Cerebellar cortex (tissue), 1 donor: ENCODE results near the gene PPP2R3A.
"Not testable (repeated sequence)": the region's sequence is repeated elsewhere in the genome, so short reads cannot be mapped to it uniquely, and the experiment has no call there.

Experiments used
- DNase-seq: peaks from one replicate; pipeline ENCODE4 v3.0.0-alpha.2; 2015; ENCODE audit warnings: low spot score

Gene PPP2R3A

GRCh38 chr3:136152963-136153362 lies 187.4 kb downstream of the PPP2R3A start:
- DNase-seq: no peak

- no peak for DNase-seq
These were observed 196.0 kb downstream of the PPP2R3A start for GRCh38 chr3:136161516-136161915.

GRCh38 chr3:136162322-136162721 lies 196.8 kb downstream of the PPP2R3A start:
- DNase-seq: no peak

- not testable (repeated sequence) for DNase-seq
These were observed 198.1 kb downstream of the PPP2R3A start for GRCh38 chr3:136163607-136164006.

DNA sequence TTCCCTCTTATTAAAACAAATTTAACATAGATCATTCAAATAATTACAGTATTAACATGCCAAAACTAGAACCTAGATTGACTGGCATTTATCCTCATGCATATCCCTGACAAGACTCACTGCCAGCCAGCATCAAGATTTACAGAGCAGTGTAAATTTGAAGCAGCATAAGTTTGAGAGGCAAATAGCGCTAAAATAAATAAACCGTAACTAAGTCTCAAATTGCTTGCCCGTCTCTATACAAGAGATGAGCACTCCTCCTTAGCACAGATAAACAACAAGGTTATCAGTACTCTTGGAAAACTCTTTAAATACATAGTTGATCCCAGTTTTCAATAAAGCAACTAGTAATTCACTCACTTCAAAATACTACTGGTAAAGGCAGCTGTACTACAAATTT lies 201.0 kb downstream of the PPP2R3A start:
- DNase-seq: no peak

DNA sequence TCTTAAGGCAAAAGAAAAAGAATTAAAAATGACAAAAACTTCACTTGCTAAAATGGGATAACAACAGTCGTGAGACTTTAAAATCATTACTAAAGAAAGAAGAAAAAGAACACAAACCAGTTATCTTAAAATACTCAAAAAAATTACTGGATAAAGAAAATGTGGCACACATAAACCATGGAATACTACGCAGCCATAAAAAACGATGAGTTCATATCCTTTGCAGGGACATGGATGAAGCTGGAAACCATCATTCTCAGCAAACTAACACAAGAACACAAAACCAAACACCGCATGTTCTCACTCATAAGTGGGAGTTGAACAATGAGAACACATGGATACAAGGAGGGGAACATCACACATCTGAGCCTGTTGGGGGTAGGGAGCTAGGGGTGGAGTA lies 202.7 kb downstream of the PPP2R3A start:
- DNase-seq: not testable (repeated sequence)

- DNase-seq: no peak
These were observed 205.6 kb downstream of the PPP2R3A start for GRCh38 chr3:136171097-136171542.

- no peak for DNase-seq
These were observed 208.5 kb downstream of the PPP2R3A start for GRCh38 chr3:136173939-136174490.

GRCh38 chr3:136177876-136178275 lies 212.3 kb downstream of the PPP2R3A start:
- DNase-seq: no peak

- DNase-seq: no peak
These were observed 216.2 kb downstream of the PPP2R3A start for GRCh38 chr3:136181741-136182140.

DNA sequence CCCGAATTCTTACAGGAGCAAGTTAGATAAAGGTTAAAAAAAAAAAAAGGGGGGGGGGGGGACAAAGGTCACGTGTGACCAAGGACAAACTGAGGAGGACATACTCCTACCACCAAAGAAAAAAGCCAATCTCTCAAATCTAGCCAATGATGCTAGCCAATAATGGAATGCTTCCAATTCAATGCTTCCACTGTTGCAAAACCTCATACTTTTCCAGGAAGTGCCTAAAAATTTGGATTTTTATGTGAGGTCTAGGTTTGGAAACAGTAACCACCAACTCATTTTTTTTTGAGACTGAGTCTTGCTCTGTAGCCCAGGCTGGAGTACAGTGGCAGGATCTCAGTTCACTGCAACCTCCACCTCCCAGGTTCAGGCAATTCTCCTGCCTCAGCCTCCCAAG lies 219.2 kb downstream of the PPP2R3A start:
- DNase-seq: no peak

GRCh38 chr3:136186344-136186743 lies 220.8 kb downstream of the PPP2R3A start:
- DNase-seq: no peak

DNA sequence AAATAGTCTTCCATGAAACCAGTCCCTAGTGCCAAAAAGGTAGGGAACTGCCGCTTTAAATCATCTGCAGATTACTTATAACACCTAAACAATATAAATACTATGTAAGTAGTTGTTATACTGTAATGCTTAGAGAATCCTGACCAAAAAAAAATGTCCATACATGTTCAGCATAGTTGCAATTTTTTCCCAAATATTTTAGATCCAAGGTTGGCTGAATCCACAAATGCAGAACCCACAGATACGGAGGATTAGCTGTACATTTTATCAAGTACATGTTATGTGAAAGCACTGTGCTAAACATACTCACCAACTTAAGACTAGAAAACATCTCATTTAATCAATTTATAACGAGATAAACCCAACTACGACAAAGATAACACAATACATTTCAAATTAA lies 221.3 kb downstream of the PPP2R3A start:
- DNase-seq: no peak

DNA sequence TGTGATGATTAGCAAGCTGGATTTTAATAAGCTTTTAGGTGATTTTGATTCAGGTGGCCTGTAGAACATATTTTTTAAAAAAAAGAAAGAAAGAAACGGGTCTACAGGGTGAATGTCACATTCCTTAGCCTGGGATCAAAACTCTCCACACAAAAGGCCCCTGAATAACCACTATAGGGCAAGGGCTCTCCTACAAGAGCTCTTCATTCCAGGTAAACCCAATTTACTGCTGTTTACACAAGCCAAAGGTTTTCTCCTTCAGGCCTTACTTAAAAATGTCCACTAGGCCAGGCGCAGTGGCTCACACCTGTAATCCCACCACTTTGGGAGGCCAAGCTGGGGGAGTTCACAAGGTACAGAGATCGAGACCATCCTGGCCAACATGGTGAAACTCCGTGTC lies 222.3 kb downstream of the PPP2R3A start:
- no peak for DNase-seq

DNA sequence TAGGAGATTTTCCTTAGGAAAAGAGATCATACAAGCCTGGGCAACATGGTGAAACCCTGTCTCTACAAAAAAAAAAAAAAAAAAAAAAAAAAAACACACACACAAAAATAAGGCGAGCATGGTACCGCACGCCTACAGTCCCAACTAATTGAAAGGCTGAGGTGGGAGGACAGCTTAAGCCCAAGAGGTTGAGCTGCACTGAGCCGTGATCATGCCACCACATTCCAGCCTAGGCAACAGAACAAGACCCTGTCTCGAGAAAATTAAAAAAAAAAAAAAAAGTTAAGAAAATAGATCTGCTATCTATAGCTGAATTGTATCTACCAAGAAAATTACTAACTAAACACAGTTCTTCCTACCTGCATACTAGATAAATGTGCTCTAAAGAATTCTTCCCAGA lies 223.5 kb downstream of the PPP2R3A start:
- no peak for DNase-seq

- no peak for DNase-seq
These were observed 224.5 kb downstream of the PPP2R3A start for GRCh38 chr3:136189859-136190617.

- not testable (repeated sequence) for DNase-seq
These were observed 226.7 kb downstream of the PPP2R3A start for GRCh38 chr3:136192195-136192594.

DNA sequence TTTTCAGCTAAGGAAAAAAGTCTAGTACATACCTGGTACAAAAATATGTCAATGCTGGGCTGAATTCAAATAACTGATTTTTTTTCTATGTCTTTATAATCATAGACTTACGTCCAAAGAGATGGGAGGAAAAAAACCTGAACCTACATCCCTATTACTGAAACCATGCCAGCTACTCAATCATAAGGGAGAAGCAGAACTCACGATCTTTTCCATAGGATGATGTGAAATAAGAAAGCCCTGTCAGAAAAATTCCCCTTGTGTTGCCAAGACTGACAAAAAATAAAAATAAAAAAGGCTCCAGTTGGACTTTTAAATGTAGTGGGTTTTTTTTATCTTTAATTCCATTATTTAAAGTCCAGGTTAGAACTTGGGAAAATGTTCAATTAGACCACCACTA lies 227.3 kb downstream of the PPP2R3A start:
- no peak for DNase-seq

DNA sequence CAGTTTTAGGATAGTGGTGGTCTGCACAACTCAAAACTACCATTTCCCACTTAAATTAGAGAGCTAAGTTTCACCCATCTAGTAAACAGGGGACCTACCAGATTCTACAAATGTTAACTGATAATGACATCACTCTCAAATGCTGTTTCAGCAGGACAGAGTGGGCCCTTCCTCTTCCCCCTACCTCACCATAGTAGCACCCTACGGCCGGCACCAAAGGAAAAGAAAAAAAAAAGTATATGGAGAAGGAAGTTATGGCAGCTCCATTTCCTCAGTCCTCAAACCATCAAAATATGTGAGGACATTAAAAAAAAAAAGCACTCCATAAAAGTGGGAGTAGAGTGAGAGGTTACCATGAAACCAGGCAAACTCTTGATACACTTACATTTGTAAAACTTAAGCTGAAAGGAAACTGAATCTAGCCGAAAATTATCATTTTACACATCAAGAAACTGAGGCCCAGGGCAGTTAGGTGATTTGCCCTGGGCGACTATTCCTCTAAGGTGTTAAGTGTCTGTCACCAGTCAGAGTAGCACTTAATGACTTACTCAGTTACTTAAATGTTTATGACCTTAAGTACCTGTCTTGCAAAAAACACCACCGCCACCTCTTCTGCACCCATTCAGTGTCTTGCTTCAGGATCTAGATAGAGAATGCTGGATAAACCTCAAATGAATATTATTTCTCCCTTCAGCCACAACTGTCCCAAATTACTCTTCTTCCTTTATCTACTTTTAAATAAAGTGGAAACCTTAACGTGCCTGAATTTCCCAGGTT lies 227.9 kb downstream of the PPP2R3A start:
- no peak for DNase-seq

DNA sequence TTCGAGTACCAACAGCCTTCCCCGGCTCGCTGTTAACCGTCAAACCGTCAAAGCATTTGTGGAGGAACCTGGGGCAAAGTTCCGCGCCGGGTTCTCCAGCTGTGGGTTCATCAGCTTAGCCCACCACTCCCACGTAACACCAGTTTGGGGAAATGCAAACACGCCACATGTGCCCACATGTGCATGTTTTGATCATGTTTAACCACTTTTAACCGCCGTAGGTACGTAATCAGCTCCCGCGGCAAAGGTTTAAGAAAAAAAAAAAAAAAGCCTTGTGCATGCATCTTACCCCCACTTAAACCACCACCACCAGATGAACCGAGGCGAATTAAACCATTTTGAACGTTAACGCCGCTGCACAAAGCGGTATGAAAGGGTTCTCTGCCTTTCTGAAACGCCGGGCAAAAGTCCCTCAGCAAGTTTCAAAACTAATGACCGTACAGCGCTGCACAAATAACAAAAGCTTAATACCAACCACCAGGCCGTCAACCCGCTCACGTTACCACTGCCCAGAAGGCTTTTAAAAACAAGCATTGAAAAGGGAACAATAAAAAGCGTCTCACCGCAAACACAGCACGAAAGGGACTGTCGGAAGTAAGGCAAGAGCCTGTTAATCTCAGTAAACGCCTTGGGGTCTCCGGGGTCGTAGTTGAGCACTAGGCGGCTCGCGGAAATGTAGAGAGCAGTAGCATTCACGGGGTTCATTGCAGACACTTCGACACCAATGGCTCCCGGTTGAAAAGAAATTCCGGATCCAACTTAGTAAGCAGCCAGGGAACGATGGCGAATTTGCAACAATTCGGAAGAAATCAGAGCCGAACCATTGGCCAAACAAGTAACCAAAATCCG lies 229.1 kb downstream of the PPP2R3A start:
- DNase-seq: no peak

DNA sequence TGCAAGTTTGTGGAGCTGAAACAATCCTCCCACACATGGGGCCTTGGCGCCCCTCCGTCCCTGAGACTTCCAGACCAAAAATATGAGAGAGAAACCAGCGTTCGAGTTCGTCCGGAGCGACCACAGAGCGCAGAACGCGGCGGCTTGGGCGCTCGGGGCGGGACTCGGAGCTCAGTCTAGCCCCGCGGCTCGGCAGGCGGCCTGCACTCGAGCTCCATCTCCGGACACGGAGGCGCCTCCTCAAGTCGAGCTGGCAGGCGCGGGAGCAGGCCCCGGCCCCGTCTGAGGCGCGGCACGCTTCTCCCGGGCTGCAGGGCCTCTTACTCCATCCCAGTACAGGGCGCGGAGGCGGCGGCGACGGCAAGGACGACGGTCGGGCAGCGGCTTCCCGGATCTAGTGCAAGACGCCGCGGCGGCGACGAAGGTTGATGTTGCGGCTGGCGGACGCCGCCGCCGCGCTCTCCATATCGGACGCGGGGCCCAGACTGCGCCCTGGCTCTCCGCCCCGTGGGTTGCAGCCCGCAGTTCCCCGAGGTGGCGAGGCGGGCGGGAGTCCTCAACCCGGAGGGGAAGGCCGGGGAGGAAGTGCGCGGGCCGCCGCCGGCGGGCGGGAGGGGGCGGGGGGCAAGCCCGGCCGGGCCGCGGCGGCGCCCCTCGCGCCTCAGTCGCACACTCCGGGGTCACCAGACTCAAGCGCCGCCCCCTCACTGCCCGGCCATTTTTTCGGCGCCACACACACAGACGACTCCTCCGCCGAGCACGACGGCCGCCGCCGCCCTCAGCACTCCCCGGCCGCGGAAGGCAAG lies 229.9 kb downstream of the PPP2R3A start:
- DNase-seq: peak; percentile 66
